Loucy (cell line): ENCODE results near the gene FOXP4.

ENCODE experiments used
- H2AFZ ChIP-seq: fragments of 200-600 bp; sonication (generic); 2 replicates; pipeline ENCODE4 v1.6.0; 2016; ENCODE audit warnings: antibody characterized with exemption, mild to moderate bottlenecking, low read length, moderate library complexity
- H3F3A ChIP-seq: fragments of 200-600 bp; 2 replicates; pipeline ENCODE4 v1.6.0; 2016; ENCODE audit warnings: antibody characterized with exemption, low read depth, mild to moderate bottlenecking
- H3K27me3 ChIP-seq: fragments of 200-600 bp; sonication (generic); 2 replicates; pipeline ENCODE4 v1.6.1; 2014; ENCODE audit warnings: low read length, mild to moderate bottlenecking; ENCODE audit not compliant: insufficient read depth, poor library complexity, severe bottlenecking
- H3K36me3 ChIP-seq: fragments of 200-600 bp; sonication (generic); 2 replicates; pipeline ENCODE4 v1.6.1; 2016; ENCODE audit warnings: low read length; ENCODE audit not compliant: insufficient read depth
- H3K4me1 ChIP-seq: fragments of 200-600 bp; sonication (generic); 2 replicates; pipeline ENCODE4 v1.5.1; 2014; ENCODE audit warnings: low read length, mild to moderate bottlenecking; ENCODE audit not compliant: insufficient read depth, poor library complexity, severe bottlenecking
- H3K4me2 ChIP-seq: fragments of 200-600 bp; sonication (generic); 2 replicates; pipeline ENCODE4 v1.6.0; 2014; ENCODE audit warnings: antibody characterized with exemption, low read length, low read depth, mild to moderate bottlenecking; ENCODE audit not compliant: poor library complexity, severe bottlenecking
- H3K4me3 ChIP-seq: fragments of 200-600 bp; sonication (generic); 2 replicates; pipeline ENCODE4 v1.5.1; 2014; ENCODE audit warnings: low read length, mild to moderate bottlenecking, mixed read lengths; ENCODE audit not compliant: poor library complexity, severe bottlenecking
- H3K79me2 ChIP-seq: fragments of 200-600 bp; sonication (generic); 2 replicates; pipeline ENCODE4 v1.6.1; 2014; ENCODE audit warnings: low read length; ENCODE audit not compliant: insufficient read depth
- H3K9ac ChIP-seq: fragments of 200-600 bp; sonication (generic); 2 replicates; pipeline ENCODE4 v1.6.0; 2014; ENCODE audit warnings: mild to moderate bottlenecking, low read depth, low read length, moderate library complexity; ENCODE audit not compliant: poor library complexity, severe bottlenecking
- H3K9me2 ChIP-seq: fragments of 200-600 bp; sonication (generic); replicated peaks from 2 replicates; pipeline ENCODE4 v1.6.1; 2016; ENCODE audit warnings: low read depth, low read length, mixed read lengths
- H3K9me3 ChIP-seq: fragments of 200-600 bp; sonication (generic); 2 replicates; pipeline ENCODE4 v1.6.1; 2014; ENCODE audit warnings: mild to moderate bottlenecking, antibody characterized with exemption, low read length, low read depth; ENCODE audit not compliant: insufficient read depth
- H4K20me1 ChIP-seq: fragments of 200-600 bp; sonication (generic); 2 replicates; pipeline ENCODE4 v1.6.0; 2014; ENCODE audit warnings: antibody characterized with exemption, low read length, mild to moderate bottlenecking; ENCODE audit not compliant: insufficient read depth, poor library complexity, severe bottlenecking
- EZH2phosphoT487 ChIP-seq: fragments of 200-600 bp; IDR thresholded peaks from 2 replicates; pipeline ENCODE4 v1.6.1; 2018; ENCODE audit warnings: antibody characterized with exemption, mild to moderate bottlenecking, moderate library complexity, borderline replicate concordance
- TF ChIP-seq, protein P1 (sequence below): fragments of 200-600 bp; sonication (generic); conservative IDR thresholded peaks from 2 replicates; pipeline ENCODE4 v1.5.1; 2014; ENCODE audit warnings: mild to moderate bottlenecking, antibody characterized with exemption, low read length

The FOXP4 gene

GRCh38 chr6:41593839-41594238 lies 47.7 kb downstream of the FOXP4 start:
- Histone ChIP-seq H3K4me1 (peaks cover 27% of the 10 kb centered on the region), H3K79me2 (peaks cover 24% of the 10 kb centered on the region), H3F3A (no peaks in the 10 kb centered on the region), H4K20me1 (no peaks in the 10 kb centered on the region), H3K9ac (no peak overlapping the region), H3K36me3 (peaks cover 39% of the 10 kb centered on the region; the same call in 1 of the 2 replicates), H3K9me2 (no peaks in the 10 kb centered on the region), H3K9me3 (no peaks in the 10 kb centered on the region), H2AFZ (no peak overlapping the region), H3K4me2 (no peak overlapping the region), H3K27me3 (no peaks in the 10 kb centered on the region), H3K4me3 (no peak overlapping the region)
- no peak for TF ChIP-seq EZH2phosphoT487
- TF ChIP-seq, protein P1, sequence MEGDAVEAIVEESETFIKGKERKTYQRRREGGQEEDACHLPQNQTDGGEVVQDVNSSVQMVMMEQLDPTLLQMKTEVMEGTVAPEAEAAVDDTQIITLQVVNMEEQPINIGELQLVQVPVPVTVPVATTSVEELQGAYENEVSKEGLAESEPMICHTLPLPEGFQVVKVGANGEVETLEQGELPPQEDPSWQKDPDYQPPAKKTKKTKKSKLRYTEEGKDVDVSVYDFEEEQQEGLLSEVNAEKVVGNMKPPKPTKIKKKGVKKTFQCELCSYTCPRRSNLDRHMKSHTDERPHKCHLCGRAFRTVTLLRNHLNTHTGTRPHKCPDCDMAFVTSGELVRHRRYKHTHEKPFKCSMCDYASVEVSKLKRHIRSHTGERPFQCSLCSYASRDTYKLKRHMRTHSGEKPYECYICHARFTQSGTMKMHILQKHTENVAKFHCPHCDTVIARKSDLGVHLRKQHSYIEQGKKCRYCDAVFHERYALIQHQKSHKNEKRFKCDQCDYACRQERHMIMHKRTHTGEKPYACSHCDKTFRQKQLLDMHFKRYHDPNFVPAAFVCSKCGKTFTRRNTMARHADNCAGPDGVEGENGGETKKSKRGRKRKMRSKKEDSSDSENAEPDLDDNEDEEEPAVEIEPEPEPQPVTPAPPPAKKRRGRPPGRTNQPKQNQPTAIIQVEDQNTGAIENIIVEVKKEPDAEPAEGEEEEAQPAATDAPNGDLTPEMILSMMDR: no peak

DNA sequence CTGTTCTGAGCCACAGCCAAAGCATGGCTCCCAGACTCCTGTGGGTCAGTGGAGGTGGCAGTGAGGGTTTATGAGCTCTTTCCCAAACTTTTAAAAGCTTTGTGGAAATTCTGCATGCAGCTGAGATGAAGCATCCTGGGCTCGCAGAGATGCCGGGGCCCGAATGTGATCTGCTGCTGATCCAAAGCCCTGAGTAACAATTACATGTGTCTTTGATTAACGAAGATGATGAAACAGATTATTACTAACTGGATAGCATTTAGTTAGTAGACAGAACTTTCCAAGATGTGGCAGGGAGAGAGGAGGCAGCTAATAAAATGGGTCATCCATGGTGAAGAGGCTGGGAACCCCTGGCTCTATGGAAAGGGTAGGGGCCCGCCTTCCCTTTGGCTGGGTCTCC lies 48.1 kb downstream of the FOXP4 start:
- Histone ChIP-seq H3K4me3 (no peak overlapping the region), H3F3A (0 out of 2 replicates have a peak, but pooled peaks cover under 1% of the 10 kb centered on the region), H3K79me2 (peaks cover 28% of the 10 kb centered on the region), H3K36me3 (peaks cover 34% of the 10 kb centered on the region; the same call in 1 of the 2 replicates), H3K4me2 (no peak overlapping the region), H3K9ac (no peak overlapping the region), H3K4me1 (peaks cover 32% of the 10 kb centered on the region), H2AFZ (no peak overlapping the region), H4K20me1 (no peaks in the 10 kb centered on the region), H3K27me3 (no peaks in the 10 kb centered on the region), H3K9me3 (no peaks in the 10 kb centered on the region), H3K9me2 (no peaks in the 10 kb centered on the region)
- TF ChIP-seq, protein P1: no peak
- TF ChIP-seq EZH2phosphoT487: no peak

GRCh38 chr6:41594766-41595165 lies 48.6 kb downstream of the FOXP4 start:
- Histone ChIP-seq H3K9ac (no peak overlapping the region), H3K4me3 (no peak overlapping the region), H4K20me1 (no peaks in the 10 kb centered on the region), H2AFZ (no peak overlapping the region), H3K9me2 (no peaks in the 10 kb centered on the region), H3K9me3 (no peaks in the 10 kb centered on the region), H3F3A (0 out of 2 replicates have a peak, but pooled peaks cover 3% of the 10 kb centered on the region), H3K27me3 (no peaks in the 10 kb centered on the region), H3K36me3 (peaks cover 31% of the 10 kb centered on the region; the same call in 1 of the 2 replicates), H3K4me2 (no peak overlapping the region), H3K79me2 (peaks cover 32% of the 10 kb centered on the region), H3K4me1 (peaks cover 34% of the 10 kb centered on the region)
- TF ChIP-seq, protein P1: no peak
- TF ChIP-seq EZH2phosphoT487: no peak
